ENCODE results near the gene GJD2. TPM values are rescaled to one million over a fixed set of nuclear protein-coding genes. Genes with fewer than 3 reads are reported as not detected.

GJD2 gene
- total RNA-seq, 1 donor from 2014 or later, result not detected

DNA sequence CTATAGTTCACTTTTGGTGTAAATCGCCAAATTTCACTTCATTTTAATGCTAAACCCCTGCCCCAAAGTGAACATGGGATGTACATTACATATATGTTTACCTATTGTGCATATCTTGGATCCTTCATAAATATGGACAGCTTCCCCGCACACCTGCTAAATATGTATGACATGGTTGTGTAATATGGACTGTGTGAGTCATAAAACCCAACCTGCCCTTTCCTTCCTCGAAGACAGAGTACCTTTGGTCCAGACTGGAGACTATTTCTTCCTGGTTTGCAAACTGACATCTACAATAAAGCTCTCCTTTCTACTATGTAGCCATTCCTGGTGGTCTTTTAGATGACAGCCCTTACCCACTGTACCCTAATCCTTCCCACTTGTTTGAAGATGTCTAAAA is 28.1 kb upstream of the GJD2 start:
- Mint-ChIP-seq H3K4me1 (peaks cover 10% of the 10 kb centered on the region), H3K36me3 (no peaks in the 10 kb centered on the region), H3K4me3 (no peak overlapping the region), H3K27ac (no peak overlapping the region), H3K27me3 (ENCODE audit: insufficient read depth, low read depth) (peaks cover 3% of the 10 kb centered on the region), H3K9me3 (no peaks in the 10 kb centered on the region)
- Histone ChIP-seq H3K9me3 (ENCODE audit: low read depth) (peaks cover 4% of the 10 kb centered on the region), H3K27ac (no peak overlapping the region), H3K4me1 (no peaks in the 10 kb centered on the region), H3F3A (ENCODE audit: low read depth) (no peaks in the 10 kb centered on the region), H3K27me3 (no peaks in the 10 kb centered on the region), H3K79me2 (ENCODE audit: low read depth) (no peaks in the 10 kb centered on the region), H2AFZ (replicated peaks) (no peak overlapping the region), H3K9ac (no peak overlapping the region), H4K20me1 (ENCODE audit: low read depth) (no peaks in the 10 kb centered on the region), H3K36me3 (no peaks in the 10 kb centered on the region), H3K4me2 (no peak overlapping the region), H3K4me3 (no peak overlapping the region)
- TF ChIP-seq EZH2phosphoT487 (IDR thresholded peaks at IDR 0.05), result no peak
- no peak for DNase-seq (ENCODE audit: low spot score)

GRCh38 chr15:34780725-34781124 is 25.9 kb upstream of the GJD2 start:
- Histone ChIP-seq H3K27ac (no peak overlapping the region), H3K27me3 (no peaks in the 10 kb centered on the region)
- H3K27me3 Mint-ChIP-seq (ENCODE audit: insufficient read depth, low read depth), result peaks cover 3% of the 10 kb centered on the region

DNA sequence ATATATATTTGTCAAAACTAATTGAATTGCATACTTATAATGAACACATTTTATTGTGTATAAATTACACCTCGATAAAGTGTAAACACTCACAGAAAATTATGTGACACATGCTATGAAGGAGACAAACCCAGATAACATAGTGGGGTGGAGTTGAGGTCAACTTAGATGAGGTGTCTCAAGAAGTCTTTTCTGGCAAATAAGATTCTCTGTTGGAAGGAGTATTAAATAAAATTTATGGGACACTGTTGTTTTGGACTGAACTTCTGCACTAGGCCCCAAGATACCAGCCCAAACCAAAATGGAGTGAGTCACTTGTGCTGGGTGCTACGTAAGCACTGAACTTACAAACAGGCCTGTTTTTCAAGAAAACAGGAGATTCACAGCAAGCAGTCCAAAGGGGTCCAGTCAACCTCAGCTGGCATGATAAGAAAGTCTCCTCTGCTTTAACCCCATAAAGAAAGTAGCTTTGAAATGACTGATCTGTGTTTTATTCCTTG is 21.9 kb upstream of the GJD2 start:
- TF ChIP-seq EZH2phosphoT487 (IDR thresholded peaks at IDR 0.05) (no peak), EZH2 (IDR thresholded peaks at IDR 0.05) (no peak), CTCF (IDR thresholded peaks at IDR 0.05) (no peak)
- H3K27me3 Mint-ChIP-seq (ENCODE audit: insufficient read depth, low read depth), result peaks cover 3% of the 10 kb centered on the region
- Histone ChIP-seq H2AFZ (replicated peaks) (no peak overlapping the region), H3K9me3 (ENCODE audit: low read depth) (peaks cover 4% of the 10 kb centered on the region), H3K79me2 (ENCODE audit: low read depth) (no peaks in the 10 kb centered on the region), H3K36me3 (no peaks in the 10 kb centered on the region), H3K27ac (no peak overlapping the region), H3K4me3 (no peak overlapping the region), H3K9ac (no peak overlapping the region), H3K4me1 (no peaks in the 10 kb centered on the region), H3K27me3 (no peaks in the 10 kb centered on the region), H4K20me1 (ENCODE audit: low read depth) (no peaks in the 10 kb centered on the region), H3F3A (ENCODE audit: low read depth) (no peaks in the 10 kb centered on the region), H3K4me2 (no peak overlapping the region)
- no peak overlapping the region for H3K4me3 Mint-ChIP-seq
- H3K27ac Mint-ChIP-seq, result no peak overlapping the region
- peaks cover 4% of the 10 kb centered on the region for H3K4me1 Mint-ChIP-seq
- no peaks in the 10 kb centered on the region for H3K9me3 Mint-ChIP-seq
- no peaks in the 10 kb centered on the region for H3K36me3 Mint-ChIP-seq
- no peak for DNase-seq (ENCODE audit: low spot score)

More at GRCh38 chr15:34780725-34781124, 25.9 kb upstream of the GJD2 start:
- H3K4me2 ChIP-seq, result no peak overlapping the region
- peaks cover 4% of the 10 kb centered on the region for H3K9me3 ChIP-seq (ENCODE audit: low read depth)
- H3K36me3 Mint-ChIP-seq, result no peaks in the 10 kb centered on the region
- no peaks in the 10 kb centered on the region for H3K36me3 ChIP-seq
- H3K79me2 ChIP-seq (ENCODE audit: low read depth), result no peaks in the 10 kb centered on the region
- H3K27ac Mint-ChIP-seq, result no peak overlapping the region
- no peaks in the 10 kb centered on the region for H3F3A ChIP-seq (ENCODE audit: low read depth)
- no peak overlapping the region for H3K4me3 Mint-ChIP-seq
- no peak overlapping the region for H3K4me3 ChIP-seq
- H2AFZ ChIP-seq (replicated peaks), result no peak overlapping the region
- H3K9me3 Mint-ChIP-seq, result no peaks in the 10 kb centered on the region
- H3K4me1 ChIP-seq, result no peaks in the 10 kb centered on the region
- TF ChIP-seq EZH2 (IDR thresholded peaks at IDR 0.05), result no peak
- TF ChIP-seq EZH2phosphoT487 (IDR thresholded peaks at IDR 0.05), result no peak
- no peak for TF ChIP-seq CTCF (IDR thresholded peaks at IDR 0.05)
- H4K20me1 ChIP-seq (ENCODE audit: low read depth), result no peaks in the 10 kb centered on the region
- H3K4me1 Mint-ChIP-seq, result peaks cover under 1% of the 10 kb centered on the region
- H3K9ac ChIP-seq, result no peak overlapping the region
- DNase-seq (ENCODE audit: low spot score), result no peak

DNA sequence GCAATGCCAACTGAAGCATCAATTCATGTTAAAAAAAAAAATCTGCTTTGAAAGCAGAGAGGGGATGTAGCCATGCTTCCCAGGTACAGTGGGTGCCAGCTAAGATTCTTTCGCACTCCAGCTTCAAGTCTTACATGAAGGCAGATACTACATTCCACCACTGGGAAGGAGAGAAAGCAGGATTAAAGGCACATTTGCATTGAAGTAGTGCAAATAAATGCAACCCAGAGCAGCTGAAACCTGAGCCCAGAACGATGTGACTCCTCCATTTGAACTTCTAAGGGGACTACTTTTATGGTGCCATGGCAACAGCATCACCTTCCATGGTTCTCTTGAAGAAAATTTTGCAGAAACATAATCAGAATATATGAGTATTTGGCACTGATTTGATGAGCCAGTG is 19.1 kb upstream of the GJD2 start:
- Histone ChIP-seq H3K27me3 (no peaks in the 10 kb centered on the region), H3K4me3 (no peak overlapping the region), H3K4me2 (no peak overlapping the region), H3K79me2 (ENCODE audit: low read depth) (no peaks in the 10 kb centered on the region), H3F3A (ENCODE audit: low read depth) (no peaks in the 10 kb centered on the region), H3K36me3 (no peaks in the 10 kb centered on the region), H4K20me1 (ENCODE audit: low read depth) (no peaks in the 10 kb centered on the region), H2AFZ (replicated peaks) (no peak overlapping the region), H3K9me3 (ENCODE audit: low read depth) (no peaks in the 10 kb centered on the region), H3K27ac (no peak overlapping the region), H3K4me1 (no peaks in the 10 kb centered on the region), H3K9ac (no peak overlapping the region)
- Mint-ChIP-seq H3K4me3 (no peak overlapping the region), H3K9me3 (no peaks in the 10 kb centered on the region), H3K36me3 (no peaks in the 10 kb centered on the region), H3K4me1 (peaks cover 15% of the 10 kb centered on the region), H3K27ac (no peak overlapping the region), H3K27me3 (ENCODE audit: insufficient read depth, low read depth) (peaks cover 3% of the 10 kb centered on the region)
- TF ChIP-seq CTCF (IDR thresholded peaks at IDR 0.05) (no peak), EZH2phosphoT487 (IDR thresholded peaks at IDR 0.05) (no peak), EZH2 (IDR thresholded peaks at IDR 0.05) (no peak)
- DNase-seq (ENCODE audit: low spot score), result peak; percentile 5

All from neural progenitor cell (in vitro differentiated cells).